NCI-H2196 (cell line): Measurements from ENCODE around the gene ADAMTS17.
"Not testable (repeated sequence)": the region's sequence is repeated elsewhere in the genome, so short reads cannot be mapped to it uniquely, and the experiment has no call there.

Experiments
- DNase-seq: peaks from one replicate; lab custom pipeline; 2025; ENCODE audit not compliant: unreplicated experiment; lab: John Stamatoyannopoulos, UW

The ADAMTS17 gene

DNA sequence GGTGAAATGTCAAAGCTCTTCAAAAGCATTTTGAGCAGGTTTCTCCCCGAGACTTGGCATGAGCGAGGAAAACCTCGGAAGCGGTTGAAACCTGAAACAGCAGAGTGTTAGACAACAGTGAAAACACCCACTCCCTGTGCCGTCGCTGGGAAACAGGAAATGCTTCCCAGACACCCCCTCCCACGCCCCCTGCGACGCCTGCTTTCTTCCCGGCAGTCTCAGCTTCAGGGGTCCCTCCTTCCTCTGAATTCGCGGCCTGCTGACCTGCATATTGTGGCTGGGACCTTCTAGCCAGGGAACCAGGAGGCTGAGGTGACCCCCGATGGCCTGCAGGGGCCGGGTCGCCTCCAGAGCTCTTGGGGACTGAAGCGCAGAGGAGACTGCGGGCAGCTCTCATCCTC, 357.9 kb downstream of the ADAMTS17 start:
- no peak for DNase-seq

DNA sequence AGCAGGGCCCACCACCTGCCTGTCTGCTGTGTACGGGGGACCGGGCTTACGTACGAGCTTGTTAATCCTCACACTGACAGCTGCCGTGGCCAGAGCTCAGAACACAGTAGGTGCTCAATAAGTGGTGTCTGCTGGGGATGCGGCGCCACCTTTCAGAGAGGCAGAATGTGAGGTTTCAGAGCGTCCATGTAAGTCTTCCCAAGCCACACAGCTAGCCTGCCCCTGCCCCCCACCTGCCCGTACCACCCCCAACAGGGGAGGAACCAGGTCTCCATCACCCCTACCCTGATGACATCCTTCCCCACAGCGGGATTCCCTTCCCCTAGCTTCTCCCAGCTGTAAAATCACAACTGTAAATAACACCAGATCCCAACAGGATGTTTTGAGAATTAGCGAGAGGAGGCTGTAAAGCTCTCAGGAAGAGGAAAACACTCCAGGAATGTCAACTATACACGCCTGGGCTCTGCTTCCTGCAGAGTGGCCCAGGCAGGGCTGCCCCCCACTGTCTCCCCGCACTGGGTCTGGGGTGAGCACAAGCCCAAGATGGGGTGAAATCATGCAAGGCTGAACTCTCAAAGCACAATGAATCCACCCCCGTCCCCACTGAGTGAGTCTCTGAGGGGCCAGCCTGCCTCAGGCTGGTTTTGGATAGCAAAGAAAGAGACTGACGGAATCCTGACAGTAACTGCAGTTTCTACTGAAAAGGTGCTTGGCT, 358.4 kb downstream of the ADAMTS17 start:
- DNase-seq = no peak

DNA sequence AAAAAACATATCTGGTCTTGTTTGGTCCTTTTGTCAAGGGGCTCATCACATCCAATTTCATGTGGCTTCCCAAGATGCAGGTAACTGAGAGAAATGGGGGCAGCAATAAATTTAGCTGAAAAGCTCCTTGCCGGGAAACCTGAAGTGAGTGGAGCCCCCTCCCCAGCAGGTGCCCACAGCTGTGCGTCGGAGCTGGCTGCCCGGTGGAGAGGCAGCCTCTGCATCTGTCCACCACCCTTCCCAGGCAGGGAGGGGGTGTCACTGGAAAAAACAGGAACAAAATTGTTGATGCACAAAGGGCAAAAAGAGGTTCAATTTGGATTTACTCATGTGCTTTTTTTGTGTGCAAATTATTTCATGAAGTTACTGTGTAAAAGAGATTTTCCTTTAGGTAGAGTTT, 359.1 kb downstream of the ADAMTS17 start:
- DNase-seq = no peak

DNA sequence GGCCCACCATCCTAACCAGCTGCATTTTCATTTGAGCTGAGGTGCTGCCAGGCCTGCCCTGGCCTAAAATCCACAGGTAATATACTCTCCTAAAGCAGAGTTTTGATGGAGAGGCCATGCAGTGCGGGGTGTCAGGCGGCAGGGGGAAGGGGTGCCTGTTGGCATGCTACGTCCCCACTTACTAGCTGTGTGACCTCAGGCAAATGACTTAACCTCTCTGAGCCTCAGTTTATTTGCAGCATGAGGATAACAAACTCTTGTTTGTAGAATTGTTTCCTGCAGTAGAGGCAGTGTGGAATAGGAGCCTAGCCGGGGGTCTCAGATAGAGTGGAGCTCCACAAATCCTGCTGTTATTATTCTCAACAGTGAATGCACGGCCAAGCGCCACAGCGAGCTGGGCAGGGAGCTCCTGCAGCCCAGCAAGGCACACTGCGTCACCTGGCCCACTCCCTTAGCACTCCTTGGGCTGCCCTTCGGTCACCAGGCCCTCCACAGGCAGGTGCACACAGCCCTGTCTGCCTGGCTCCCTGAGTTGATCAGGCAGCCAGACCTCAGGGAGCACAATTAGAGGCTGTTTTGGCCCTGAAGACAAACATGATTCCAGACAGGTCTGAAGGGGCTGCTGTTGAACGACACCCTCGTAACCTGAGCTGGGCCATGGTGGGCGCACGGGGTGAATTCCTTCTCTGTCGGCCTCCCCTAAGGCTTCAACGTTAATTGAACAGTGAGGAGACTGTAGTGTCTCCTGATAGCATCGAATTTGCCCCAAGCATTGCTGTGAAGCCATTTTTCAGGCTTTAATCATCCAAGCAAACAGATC, 359.7 kb downstream of the ADAMTS17 start:
- no peak for DNase-seq

DNA sequence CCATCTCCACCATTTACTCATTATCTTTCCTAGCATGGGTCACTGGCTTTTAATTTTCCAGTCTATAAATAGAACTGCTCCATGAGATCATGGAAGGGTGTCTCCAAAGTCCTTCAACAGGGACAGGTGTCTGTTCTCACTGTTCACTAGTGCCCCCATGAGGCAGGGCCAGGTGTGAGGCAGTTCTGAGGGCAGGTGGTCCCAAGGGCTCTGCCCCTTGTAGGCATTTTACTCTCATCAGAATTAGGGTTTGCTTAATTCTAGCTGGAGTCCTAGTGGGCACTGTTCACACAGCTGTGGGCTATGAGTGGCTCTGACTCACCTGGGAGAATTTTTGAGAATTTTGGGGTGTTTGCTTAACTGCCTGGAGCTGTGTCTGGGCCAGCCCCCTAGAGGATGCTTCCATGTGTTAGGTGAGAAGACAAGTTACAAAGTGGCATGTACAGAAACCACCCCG, 360.6 kb downstream of the ADAMTS17 start:
- no peak for DNase-seq

DNA sequence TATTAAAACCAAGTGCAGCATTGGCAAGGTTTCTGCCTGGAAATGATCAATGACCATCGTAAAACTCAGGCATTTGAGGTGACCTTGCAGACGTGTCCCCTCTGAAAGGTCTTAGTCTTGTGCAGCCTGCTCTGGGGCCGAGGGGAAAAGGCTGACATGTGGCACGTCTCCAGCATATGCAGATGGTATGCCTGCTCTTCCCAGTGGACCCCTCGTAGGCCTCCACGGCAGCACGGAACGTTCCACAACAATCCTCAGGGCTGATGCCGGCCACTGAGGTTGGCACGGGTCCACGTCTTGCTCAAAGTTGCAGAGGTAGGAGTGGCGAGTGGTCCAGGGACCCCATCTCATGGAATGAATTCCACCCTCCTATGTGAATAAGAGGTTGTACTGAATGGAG, 361.0 kb downstream of the ADAMTS17 start:
- DNase-seq = no peak

DNA sequence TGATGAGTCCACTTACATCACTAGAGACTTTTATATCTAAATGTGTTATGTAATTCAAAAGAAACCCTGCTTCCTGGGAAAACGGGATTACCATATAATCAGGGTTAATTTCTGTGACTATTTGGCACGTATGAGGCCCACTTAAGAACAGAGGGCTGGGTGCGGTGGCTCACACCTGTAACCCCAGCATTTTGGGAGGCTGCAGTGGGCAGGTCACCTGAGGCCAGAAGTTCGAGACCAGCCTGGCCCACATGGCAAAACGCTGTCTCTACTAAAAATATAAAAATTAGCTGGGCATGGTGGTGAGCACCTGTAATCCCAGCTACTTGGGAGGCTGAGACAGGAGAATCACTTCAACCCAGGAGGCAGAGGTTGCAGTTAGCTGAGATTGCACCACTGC, 361.9 kb downstream of the ADAMTS17 start:
- not testable (repeated sequence) for DNase-seq

DNA sequence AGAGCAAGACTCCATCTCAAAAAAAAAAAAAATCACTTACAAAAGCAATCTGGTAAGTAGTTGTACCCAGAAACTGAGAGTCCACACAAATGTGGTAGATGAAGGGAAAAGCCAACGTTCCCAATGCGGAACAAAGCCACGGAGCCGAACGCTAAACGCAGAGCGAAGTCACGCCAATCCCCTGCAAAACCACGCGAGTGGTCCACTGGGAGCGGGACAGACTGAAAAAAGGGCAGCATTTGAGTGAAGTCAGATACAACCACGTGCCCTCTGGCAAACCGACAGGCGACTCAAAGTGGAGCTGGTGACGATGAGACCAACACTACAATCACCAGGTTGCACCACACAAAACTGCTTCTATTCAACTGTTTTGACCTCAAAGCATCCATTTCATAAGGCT, 362.4 kb downstream of the ADAMTS17 start:
- no peak for DNase-seq

DNA sequence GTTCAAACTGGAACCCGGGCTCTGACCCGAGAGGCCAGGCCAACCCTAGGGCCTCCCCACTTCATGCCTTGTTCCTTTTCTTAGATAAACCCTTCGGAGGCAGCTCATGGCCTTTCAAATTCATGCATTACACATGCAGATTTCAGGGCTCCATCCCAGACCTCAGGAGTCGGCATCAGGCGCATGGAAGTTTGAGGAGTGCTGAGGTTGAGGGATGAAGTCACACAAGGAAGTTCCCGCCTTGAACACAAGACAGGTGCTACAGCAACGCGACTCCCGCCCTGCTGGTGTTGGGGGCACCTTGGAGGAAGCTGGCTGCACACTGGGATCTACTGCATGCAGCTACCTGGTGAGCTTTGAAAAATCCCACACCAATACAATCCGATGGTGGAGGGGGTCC, 363.3 kb downstream of the ADAMTS17 start:
- DNase-seq = no peak

DNA sequence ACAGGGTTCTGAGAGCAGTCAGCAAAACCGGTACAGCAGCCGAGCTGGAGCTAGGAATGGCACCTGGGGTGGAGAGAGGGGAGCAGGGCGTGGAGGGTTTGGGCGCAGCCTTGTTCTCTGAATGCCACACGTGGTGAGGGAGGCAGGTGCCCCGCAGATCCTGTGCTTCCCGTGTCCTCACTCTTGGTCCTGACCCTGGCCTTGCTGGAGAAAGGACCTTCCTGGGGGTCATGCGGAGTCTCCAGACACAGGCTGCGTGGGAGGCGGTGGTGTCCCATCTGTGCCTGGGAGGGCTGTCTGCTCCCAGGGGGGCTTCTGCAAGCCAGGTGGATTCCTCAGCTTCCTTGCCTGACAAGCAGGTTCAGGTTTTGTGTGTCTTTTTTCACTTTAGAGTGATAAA, 363.8 kb downstream of the ADAMTS17 start:
- no peak for DNase-seq

DNA sequence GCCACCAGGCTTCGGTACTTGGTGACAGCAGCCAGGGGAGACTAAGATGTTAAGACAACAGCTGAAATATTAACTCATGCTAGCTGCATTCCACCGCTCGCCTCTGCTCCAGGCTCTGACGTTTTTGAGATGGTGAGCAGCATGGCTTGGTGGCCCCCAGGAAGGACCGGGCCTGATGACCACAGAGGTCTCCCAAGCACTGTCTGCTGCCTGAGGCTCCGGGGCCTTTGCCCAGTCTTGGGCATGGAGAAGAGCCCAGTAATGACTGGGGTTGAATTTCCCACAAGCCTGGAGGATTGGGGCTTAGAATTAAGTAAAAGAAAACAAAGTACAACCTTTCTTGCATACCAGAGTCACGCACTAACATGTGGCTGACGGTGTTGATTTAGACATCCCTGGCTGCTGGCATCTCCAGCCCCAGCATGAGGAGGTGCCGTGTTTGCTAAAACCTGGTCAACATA, 364.9 kb downstream of the ADAMTS17 start:
- DNase-seq = no peak

DNA sequence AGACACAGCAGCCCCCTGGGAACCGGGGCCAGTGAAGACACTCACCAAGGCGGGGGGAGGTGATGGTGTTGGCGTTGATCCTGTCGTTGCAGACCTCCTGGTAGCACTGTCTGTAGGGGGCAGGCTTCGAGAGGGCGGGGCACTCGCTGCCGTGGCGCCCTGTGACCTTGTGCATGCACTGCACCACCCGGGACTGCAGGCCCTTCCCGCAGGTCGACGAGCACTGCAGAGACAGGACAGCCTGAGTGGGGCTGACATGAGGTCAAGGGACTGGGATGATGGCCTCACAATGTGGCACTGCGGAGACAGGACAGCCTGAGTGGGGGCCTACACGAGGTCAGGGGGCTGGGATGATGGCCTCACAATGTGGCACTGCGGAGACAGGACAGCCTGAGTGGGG, 365.8 kb downstream of the ADAMTS17 start:
- no peak for DNase-seq

DNA sequence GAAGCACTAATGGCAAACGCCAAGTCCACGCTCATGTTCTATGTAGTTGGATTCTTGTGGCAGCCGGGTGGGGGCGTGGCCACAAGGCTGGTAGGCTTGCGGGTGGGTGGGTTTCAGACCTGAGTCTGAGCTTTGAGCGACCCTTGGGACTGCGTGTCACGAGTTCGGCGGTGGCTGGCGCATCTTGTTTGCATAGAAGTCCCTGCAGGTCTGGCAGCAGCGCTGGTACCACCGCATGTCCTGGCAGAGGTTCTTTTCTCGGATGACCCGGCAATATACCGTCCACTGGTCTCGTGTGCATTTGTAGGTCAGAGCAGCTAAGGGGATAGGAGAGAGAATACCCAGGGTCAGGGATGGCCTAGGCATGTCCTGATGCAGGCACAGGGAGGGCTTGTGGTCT, 367.5 kb downstream of the ADAMTS17 start:
- DNase-seq = no peak

DNA sequence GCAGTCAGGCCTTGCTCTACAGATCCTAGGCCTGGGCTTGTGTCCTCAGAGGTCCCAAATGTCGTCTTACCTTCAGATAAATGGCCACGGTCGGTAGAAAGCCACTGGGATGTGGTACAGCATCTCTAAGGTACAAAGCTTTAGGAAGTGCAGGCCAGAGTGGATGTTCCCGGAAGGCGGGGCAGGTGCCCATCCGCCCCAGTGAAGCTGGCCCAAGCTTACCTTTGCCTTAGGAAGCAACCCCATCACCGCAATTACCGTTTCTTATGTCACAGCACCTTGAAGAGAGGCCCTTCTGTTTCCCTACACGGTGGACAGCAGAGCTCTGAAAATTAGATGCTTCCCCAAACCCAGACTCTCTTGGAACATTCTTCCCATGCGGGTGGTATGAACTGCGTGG, 368.4 kb downstream of the ADAMTS17 start:
- DNase-seq = no peak

DNA sequence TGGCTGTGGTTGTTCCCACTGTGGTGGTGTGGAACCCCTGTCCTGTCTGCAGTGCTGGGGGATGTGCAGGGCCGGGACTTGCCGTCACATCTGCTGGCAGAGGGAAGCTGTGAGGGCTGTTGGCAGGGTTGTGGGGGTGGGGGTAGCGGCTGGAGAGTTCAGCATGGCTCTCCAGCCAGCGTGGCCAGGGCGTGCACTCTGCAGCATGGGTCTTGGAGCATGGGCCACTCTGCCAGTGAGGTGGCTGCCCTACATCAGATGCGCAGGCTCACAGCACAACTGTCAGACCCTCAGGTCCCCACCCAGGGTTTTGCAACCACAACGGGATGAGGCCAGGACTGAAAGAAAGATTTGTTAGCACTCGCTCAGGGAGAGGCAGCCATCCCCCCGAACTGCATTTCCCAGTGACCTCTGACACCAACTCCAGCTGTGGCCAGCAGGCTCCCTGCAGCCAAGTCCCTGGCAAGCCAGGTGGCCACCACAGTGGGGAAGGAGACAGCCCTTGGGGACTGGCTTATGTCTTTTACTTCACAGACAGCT, 370.8 kb downstream of the ADAMTS17 start:
- no peak for DNase-seq

DNA sequence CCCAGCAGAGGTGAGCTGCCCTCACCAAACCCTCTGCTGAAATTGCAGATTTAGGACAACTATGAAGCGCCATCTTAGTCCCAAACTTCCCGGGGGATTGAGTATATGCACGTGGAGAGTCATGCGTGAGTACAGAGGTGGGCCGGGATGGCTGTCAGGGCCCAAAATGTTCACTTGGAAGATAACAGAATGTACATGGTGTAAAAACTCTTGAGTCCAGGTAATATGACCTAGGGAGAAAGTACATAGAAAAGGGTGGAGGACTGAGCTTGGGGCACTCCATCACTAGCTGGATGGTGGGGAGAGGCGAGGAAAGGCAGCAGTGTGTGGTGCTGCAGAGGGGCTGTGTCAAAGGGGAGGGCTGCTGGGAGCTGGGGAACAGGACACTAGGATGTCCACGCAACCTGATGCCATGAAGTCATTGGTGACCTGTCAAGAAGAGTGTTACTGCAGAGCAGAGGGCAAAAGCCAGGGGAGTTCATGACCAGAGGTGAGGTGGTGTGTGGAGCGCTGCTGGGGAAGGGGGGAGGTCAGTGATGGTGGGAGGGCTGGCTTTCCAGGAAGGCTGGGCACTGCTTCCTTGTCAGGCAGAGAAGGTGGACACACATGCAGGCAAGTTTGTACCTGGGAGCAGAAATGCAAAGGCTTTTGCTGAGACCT, 372.4 kb downstream of the ADAMTS17 start:
- no peak for DNase-seq

DNA sequence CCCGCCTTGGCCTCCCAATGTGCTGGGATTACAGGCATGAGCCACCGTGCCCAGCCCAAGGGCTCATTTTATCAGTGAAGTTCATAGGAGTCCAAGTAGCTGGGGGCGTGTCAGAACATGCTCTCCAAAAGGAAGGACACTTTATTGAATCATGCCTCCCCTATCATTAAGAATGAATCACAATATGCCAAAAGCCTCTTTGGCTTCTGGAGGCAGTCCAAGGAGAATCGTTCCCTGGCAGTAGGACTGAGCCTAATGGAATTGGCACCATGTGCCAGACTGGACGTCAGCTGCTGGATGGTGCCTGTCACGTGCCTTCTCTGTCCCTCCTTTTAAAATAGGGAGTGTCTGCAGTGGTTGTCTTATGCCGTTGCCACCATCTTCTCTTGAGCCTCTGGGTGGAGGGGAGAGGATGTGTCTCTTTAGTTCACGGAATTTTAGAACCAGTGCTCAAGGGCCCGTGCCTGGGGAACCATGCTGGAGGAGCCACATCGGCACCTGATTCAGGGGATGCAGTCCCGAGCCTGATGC, 373.9 kb downstream of the ADAMTS17 start:
- DNase-seq = no peak

DNA sequence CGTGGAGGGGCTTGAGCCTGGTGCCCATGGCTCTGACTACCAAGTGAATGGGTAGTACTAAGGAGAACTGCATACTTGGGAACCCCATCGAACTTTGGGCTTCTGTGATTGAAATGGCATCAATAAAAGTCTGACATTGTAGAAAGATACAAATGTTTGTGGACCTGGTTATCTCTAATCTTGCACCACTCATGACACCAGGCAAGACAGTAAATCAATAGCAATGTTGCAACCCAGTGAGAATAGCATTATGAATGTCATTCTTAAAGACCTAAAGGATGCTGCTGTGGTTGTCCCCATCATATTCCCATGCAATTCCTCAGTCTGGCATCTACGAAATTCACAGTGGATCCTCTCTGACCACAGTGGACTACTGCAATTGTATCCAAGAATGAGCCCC, 375.0 kb downstream of the ADAMTS17 start:
- DNase-seq = no peak

DNA sequence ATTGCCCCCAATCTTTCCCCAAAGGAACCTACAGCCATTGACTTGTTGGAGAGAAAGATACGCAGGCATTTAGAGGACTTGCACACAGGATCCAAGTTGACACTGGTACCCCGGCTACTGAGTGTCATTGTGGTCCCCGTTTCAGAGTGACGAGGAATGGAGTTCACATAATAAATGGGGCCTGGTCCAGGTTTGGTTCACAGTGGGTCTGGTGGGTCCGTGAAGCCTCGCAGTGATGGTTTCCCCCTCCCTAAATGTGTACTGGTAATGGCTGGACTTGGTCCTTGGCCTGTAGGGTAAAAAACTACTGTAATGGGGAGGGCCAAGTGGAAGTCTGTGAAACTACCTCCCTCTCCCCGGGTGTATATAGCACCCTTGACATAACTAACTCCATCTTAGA, 376.4 kb downstream of the ADAMTS17 start:
- no peak for DNase-seq

DNA sequence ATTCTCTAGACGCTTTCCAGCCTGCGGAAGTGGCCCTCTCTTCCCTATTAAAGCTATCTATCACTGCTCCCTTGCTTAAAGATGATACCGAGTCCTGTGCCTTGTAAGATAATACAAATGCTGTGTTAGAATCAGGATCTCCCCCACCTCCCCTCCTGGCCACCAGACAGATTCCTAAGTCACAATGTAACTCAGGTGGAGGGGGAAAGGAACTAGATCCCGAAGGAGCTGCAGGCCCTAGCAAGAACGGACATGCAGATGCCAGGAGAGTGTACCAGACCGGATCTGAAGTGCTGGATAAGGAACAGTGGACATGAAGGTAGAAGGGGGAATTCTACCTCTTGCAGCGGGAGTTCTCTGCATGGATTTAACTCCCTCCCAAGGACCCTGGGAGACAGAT, 377.8 kb downstream of the ADAMTS17 start:
- no peak for DNase-seq

DNA sequence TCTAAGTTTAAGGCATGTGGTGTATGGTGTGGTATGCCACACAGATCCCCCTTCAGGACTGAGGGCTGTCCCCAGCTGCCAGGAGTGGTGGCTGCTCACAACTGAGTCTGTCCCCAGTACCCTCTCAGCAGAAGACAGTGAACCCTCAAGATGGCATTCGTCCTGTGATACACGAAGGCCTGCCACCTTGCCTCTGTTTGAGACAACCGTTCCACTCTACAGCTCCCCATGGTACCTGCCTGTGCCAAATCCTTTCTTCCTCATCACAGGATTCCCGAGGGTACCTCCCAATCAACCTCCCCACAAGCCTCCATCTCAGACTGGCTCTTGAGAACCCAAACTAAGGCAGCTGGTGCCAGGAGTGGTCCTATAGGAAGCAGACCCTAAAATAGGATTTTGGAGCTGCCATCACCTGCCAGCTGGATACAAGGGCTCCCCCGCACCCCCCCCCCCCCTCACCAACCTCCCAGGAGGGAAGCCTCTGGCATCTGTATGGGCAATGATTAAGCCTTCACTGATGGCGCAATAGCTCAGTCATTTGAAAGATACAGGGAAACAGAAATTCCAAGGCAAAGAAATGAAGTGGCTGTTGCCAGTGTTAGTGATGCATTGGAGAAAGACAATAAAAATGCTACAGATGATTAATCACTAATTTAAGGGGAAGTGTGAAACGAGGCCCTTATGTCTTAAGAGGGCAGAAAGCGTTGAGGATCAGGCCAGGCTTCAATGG, 378.5 kb downstream of the ADAMTS17 start:
- no peak for DNase-seq
